Measurements from ENCODE around the gene ATP6V0E2.

ATP6V0E2 gene

DNA sequence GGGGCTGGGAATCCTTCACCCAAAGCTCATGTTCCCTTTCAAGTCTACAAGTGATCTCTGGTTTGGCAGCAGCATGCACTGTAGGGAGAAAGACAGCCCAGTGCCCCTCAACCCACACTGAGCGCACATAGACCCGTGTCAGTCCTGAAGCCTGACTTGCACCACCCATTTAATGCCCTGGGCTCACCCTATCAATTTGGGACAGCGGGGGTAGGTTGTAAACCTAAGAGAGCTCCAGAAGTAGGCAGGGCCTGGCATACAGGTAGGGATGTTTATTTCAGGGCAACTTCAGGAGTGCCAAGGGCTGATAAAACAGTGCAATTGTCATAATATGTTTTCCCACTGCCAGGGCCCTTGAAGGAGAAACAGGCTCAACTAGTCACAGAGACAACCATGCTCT, 3.5 kb upstream of the ATP6V0E2 start:
- H3K4me3 ChIP-seq (ENCODE audit: low read depth, low read length), result no peak overlapping the region
- H3K27me3 ChIP-seq (replicated peaks), result no peaks in the 10 kb centered on the region
- in situ Hi-C loops (cut with HindIII; ENCODE audit: low pct_ligation_motif_present, low sequenced_read_pairs), result no loop called here
- DNase-seq, result no peak
- H3K36me3 ChIP-seq (replicated peaks), result no peaks in the 10 kb centered on the region
- no peak overlapping the region for H3K27ac ChIP-seq
- no peak for TF ChIP-seq CTCF (IDR thresholded peaks at IDR 0.05; ENCODE audit: low read depth, low read length, missing control alignments)

DNA sequence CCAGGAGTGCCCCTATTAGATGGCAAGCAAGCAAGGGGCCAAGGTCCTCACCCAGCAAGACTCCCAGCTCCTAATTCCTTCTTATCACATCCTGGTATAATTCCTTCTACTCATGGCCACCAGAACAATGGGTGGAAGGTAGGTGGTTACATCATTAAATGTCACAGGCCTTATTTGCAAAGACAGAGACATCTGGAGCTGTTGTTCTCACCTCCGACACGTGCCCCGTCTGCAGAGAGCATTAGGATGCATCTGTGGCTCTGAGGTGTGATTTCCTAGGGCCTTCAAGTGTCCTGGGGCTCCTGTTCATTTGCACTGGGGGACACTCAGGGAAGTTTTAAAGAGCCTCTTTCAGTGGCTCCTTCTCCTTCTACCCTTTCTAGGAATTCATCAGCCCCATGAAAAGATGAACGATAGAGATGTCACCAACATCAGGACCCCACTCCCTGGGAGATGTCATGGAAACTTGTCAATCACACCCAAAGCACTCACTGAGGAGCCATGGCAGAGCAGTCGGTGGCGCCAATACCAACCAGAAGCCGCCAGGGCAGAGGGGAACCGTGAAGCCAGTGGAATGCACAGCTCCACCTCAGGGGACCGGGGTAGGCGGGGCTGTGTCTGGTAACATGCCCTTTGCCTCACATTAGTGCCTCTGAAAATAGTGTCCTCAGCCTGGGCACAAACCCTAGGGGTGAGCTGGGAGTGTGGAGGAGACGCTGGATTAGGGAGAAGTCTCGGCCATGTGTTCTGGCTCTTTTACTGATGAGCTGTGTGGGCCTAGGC, 2.9 kb upstream of the ATP6V0E2 start:
- DNase-seq, result no peak
- in situ Hi-C loops (cut with HindIII; ENCODE audit: low pct_ligation_motif_present, low sequenced_read_pairs), result no loop called here
- Histone ChIP-seq H3K27ac (no peak overlapping the region), H3K4me3 (ENCODE audit: low read depth, low read length) (no peak overlapping the region), H3K27me3 (replicated peaks) (no peaks in the 10 kb centered on the region), H3K36me3 (replicated peaks) (no peaks in the 10 kb centered on the region)
- TF ChIP-seq CTCF (IDR thresholded peaks at IDR 0.05; ENCODE audit: low read depth, low read length, missing control alignments), result no peak

DNA sequence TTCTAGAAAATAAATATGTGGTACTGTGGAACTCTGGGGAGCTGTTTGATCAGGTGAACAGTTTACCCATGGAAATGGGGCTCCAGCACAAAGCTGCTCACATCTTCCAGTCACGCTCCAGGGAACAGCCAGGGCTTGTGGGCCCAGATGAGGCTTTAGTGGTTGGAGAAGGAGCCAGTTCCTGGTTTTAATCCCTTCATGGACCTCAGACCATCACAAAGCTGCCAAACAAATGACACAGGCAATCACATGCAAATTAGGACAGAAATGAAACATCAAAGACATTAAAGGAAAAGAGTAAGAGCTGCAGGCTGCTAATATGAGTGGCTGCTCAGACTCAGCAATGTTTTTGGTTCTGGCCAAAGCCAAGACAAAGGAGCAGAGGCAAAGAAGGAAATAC, 2.2 kb upstream of the ATP6V0E2 start:
- in situ Hi-C loops (cut with HindIII; ENCODE audit: low pct_ligation_motif_present, low sequenced_read_pairs), result no loop called here
- no peak for DNase-seq
- TF ChIP-seq CTCF (IDR thresholded peaks at IDR 0.05; ENCODE audit: low read depth, low read length, missing control alignments), result no peak
- Histone ChIP-seq H3K27ac (no peak overlapping the region), H3K4me3 (ENCODE audit: low read depth, low read length) (no peak overlapping the region), H3K36me3 (replicated peaks) (no peaks in the 10 kb centered on the region), H3K27me3 (replicated peaks) (no peaks in the 10 kb centered on the region)

- in situ Hi-C loops (cut with HindIII; ENCODE audit: low pct_ligation_motif_present, low sequenced_read_pairs), result no loop called here
- no peaks in the 10 kb centered on the region for H3K36me3 ChIP-seq (replicated peaks)
- H3K4me3 ChIP-seq (ENCODE audit: low read depth, low read length), result peak overlapping the region; percentile 74
- peak; percentile 90 for DNase-seq
- H3K27me3 ChIP-seq (replicated peaks), result no peaks in the 10 kb centered on the region
- peak; percentile 44 for TF ChIP-seq CTCF (IDR thresholded peaks at IDR 0.05; ENCODE audit: low read depth, low read length, missing control alignments)
- H3K27ac ChIP-seq, result peak overlapping the region; percentile 57
Measured at GRCh38 chr7:149872419-149873073, 1.2 kb upstream of the ATP6V0E2 start.

GRCh38 chr7:149873970-149874643, 338 bp downstream of the ATP6V0E2 start:
- Histone ChIP-seq H3K4me3 (ENCODE audit: low read depth, low read length) (peak overlapping the region; percentile 74), H3K36me3 (replicated peaks) (no peaks in the 10 kb centered on the region), H3K27me3 (replicated peaks) (no peaks in the 10 kb centered on the region), H3K27ac (no peak overlapping the region)
- in situ Hi-C loops (cut with HindIII; ENCODE audit: low pct_ligation_motif_present, low sequenced_read_pairs), result no loop called here
- no peak for DNase-seq
- no peak for TF ChIP-seq CTCF (IDR thresholded peaks at IDR 0.05; ENCODE audit: low read depth, low read length, missing control alignments)

All from brain microvascular endothelial cell (primary cell).